Suppressor macrophage (primary cell): ENCODE results near the gene CHD6.

Experiments
- DNase-seq, 4 experiments: peaks; one replicate each; pipeline ENCODE4 v3.0.0-alpha.2; 2020 to 2022

CHD6 gene

DNA sequence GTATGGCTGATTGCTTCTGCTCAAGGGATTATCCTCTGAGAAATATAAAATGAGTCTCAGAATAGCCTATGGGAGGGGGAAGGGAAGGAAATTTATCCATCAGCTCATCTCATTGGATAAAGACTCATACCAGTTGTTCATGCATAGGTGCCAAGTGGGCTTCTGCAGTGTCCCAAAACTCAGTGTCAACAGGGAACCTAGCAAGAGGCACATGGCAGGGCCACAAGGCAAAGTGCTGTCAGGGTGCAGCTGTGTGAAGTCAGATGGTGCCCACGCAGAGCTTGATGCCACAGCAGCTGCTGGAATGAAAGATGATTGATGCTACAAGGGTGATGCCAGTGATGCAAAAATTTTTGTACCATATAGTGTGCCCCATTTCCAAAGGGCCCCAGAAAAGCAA lies 3.2 kb upstream of the CHD6 start:
- DNase-seq, result no peak

- DNase-seq, result no peak
These were observed 1.4 kb upstream of the CHD6 start for GRCh38 chr20:41619360-41620100.

GRCh38 chr20:41618807-41619311 lies 682 bp upstream of the CHD6 start:
- peak in 1 of 4 experiments; percentile 20 for DNase-seq

DNA sequence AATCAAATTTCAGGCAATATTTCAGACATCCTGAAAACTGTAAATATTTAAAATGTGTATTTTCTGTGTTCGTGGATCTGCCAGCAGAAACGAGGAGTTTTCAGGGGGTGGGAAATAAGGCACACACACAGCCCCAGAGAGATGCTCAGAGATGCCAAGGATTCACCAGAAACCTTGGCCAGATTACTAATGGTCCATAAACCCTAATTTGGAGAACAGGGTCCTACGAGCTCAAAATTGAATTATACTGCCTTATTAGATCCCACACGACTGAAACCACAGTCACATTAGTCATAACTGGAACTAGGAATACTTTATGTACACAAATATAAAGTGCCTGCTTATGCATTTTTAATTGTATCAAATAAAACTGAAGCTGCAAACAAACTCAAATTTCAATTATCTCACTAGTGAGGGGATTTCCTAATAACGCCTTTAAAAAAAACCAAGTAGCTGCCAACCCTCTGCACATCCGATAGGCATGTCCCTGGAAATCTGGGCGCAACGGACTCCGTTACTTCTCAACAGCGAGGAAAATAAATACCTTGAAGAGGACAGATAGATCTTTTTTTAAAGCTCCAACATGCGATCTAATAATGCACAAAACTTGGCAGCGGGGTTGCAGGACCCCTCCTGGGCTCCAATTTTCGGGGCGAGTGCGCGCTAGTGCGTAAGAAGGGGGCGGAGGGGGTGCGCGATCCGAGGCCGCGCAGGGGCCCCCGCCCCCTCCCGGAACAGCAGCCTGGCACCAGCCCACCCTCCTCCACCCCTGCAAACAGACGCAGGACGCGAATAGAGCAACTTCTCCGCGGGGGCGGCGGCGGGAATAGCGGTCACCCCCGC lies 897 bp downstream of the CHD6 start:
- DNase-seq, result peak in 3 of 4 experiments; percentile 32 to 63 (median 47)

GRCh38 chr20:41616228-41616627 lies 1.9 kb downstream of the CHD6 start:
- peak in 2 of 4 experiments; percentile 31 to 35 for DNase-seq

GRCh38 chr20:41615676-41616075 lies 2.5 kb downstream of the CHD6 start:
- no peak for DNase-seq

DNA sequence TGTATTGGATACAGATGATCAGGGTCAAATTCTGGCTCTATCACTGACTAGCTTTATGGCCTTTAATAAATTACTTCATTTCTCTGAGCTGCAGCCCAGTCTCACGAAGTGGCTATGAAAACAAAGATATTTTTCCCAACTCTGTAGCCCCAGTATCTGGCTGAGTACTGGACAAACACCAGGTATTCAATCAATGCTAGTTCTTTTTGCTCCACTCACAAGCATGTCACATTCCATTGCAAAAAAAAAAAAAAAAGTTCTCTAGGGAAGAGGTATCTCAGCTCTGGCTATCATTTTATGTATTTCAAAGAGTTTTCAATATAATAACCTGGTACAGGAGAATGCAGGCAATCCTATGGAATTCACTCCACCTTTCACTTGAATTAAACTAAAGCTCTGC lies 3.1 kb downstream of the CHD6 start:
- no peak for DNase-seq

- no peak for DNase-seq
These were observed 4.9 kb downstream of the CHD6 start for GRCh38 chr20:41613321-41613720.

- DNase-seq, result peak in 2 of 4 experiments; percentile 29 to 42
These were observed 8.7 kb downstream of the CHD6 start for GRCh38 chr20:41609474-41609873.

DNA sequence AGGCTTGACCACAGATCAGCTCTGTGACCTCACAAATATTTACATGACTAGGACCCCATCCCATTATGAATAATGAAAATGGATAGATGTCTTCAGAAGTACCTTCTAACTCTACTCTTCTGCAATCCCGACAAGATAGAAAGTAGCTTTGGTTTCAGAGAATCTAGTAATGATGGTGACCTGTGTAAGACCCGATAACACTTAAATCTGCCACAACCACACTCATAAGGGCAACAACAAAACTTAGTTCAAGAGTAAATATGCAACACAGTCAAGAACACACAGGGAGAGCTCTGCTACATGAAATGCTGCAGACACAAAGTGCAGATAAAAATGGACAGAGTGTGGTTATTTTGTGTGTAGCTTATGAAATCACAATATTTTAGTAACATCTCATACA lies 9.6 kb downstream of the CHD6 start:
- no peak for DNase-seq

GRCh38 chr20:41607791-41608190 lies 10.4 kb downstream of the CHD6 start:
- DNase-seq, result no peak

DNA sequence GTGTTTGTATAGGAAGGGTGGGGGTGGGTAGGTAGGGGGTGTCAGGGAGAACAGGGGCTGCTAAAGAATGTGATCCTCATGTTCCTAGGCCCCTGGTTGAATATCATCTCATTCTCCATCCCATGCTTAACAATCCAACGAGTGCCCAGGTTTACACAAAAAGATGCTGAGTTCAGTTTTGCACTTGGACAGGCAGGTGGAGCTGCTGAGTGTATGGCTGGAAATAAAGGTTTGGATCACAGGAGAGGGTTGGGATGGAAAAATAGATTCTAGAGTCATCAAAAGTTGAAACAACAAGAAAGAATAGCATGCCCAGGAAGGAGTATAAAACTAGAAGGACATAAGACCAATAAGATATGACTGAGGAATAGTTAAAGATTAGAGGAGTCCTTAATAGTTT lies 14.2 kb downstream of the CHD6 start:
- DNase-seq, result no peak

DNA sequence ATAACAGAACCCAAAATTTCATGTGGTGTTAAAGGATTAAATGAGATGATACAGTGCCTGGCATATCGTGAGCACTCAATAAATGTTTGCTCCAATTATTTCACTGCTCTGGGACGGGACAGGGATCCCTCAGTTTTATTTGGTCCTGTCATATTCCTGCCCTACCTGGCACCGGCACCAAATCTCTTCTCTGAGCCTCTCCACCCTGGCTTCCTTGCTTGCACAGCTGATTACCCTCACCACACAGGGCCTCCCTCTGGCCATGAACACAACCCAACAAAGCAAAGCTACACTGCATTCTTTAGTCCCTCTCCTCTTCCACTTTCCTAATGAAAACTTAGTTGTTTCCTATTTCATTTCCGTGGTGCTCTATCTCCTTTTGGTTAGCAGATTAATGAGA lies 16.4 kb downstream of the CHD6 start:
- DNase-seq, result no peak

DNA sequence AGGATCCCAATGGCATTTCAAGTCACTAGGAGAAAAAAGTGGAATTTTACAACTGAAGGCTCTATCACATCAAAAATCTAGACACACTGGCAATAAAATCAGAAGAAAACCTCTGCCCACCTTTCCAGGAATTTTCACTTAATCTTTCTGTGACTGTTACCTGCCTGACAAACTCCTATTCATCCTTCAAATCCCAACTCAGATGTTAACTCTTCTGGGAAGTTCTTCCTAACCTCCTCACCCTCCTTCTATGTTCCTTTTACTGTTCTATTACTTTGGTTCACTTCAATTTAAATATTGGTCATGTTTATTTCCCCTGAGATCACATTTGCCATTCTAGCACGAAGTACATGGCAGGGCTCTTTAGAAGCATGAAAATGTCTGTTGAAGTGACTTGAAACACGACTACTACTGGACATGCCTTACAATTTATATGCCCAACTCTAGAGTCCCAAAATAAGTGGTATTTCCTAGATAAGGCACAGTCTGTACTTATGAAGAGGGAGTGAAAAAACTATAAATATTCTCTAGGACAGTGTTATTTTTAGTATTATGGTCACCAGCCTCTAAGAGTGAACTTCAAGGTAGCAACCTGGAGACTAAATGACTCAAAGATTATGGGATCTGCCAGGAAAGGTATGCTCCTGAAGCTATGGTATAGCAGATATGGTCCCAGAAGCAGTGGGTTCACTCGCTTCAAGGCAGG lies 17.1 kb downstream of the CHD6 start:
- no peak for DNase-seq

DNA sequence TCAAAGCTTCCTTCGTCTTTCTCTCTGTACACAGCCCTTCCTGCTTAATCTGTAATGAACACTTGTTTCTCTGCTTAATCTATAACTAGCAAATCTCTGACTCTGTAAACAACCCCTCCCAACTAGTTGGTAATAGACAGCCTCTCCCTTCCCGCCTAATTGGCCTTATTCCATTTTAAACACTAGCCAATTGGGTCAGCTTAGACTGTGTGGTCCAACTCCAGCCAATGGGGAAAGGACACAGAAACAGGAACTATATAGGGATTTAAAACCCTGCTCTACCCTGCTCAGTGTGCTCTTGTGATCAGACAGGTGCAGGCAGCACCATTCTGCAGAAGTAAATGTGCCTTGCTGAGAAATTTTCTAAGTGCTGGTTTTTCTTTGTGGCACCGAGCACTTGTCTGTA lies 18.5 kb downstream of the CHD6 start:
- DNase-seq, result no peak

DNA sequence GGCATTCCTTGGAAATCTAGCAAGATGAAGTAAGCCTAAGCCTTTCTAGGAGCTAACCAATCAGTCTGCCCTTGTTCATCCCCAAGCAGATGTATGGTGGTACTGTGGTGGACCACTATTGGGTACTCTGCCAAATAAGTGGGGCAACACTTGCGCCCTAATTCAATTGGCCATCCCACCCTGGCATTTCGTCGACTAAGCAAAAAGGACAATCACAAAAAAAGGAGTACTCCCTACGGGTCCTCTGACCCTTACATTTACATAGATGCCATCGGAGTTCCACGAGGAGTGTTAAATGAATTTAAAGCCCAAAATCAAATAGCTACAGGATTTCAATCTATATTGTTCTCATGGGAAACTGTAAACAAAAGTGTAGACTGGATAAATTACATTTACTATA lies 19.5 kb downstream of the CHD6 start:
- DNase-seq, result no peak

DNA sequence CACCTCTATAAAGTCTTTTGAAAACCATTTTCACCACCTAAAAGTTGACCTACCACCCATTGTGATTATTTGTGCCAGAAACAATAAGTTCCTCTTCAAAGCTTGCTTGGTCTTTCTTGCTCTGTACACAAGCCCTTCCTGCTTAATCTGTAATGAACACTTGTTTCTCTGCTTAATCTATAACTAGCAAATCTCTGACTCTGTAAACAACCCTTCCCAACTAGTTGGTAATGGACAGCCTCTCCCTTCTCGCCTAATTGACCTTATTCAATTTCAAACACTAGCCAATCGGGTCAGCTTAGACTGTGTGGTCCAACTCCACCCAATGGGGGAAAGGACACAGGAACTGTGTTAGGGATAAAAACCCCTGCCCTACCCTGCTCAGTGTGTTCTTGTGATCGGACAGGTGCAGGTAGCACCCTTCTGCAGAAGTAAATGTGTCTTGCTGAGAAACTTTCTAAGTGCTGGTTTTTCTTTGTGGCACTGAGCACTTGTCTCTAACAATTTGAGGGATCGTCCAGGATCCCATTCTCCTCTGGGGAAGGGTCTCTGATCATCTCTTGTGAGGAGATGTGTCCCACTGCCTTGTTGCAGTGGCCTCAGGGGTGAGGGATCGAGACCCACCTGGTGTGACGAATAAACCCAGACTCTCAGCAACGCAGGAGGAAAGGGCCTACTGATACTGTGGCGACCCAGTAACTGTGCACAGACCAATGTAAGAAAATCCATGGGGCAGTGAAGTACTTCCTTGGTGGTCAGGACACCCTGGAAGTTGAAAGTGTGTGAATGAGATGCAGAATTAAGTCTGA lies 23.5 kb downstream of the CHD6 start:
- no peak for DNase-seq

GRCh38 chr20:41592516-41593216 lies 25.5 kb downstream of the CHD6 start:
- DNase-seq, result peak in 2 of 4 experiments; percentile 36 to 50

- DNase-seq, result no peak
These were observed 30.2 kb downstream of the CHD6 start for GRCh38 chr20:41587956-41588355.

DNA sequence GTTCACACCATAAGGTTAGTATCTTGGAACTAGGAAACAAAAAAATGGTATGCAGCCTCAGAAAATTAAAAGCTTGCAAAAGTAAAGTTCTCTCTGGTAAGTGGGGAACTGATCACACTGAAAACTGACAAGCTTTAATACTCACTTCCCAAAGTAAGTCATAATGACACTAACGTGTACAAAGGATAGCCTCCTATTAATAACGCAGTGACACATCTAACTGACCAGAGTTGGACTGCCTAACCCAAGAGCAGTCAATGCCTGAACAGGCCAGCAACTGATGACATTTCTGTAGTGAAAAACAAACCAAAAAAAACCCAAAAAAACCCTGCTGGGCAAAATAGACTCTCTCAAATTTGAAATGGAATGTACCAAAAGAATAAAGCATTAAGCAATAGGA lies 30.7 kb downstream of the CHD6 start:
- no peak for DNase-seq

DNA sequence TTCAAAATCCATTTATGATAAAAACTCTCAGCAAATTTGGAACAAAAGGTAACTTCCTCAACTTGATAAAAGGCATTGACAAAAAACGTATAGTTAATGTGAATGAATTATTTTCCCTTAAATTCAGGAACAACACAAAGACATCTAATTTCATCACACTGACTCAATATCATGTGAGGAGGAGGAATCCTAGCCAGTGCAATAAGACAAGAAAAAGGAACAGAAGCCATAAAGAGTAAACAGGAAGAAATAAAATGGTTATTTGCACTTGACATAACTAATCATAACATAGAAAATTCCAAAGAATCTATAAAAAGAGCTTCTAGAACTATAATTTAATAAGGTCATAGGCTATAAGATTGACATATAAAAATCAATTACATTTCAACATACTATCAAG lies 31.4 kb downstream of the CHD6 start:
- peak in 2 of 4 experiments; percentile 48 to 52 for DNase-seq

- no peak for DNase-seq
These were observed 37.8 kb downstream of the CHD6 start for GRCh38 chr20:41580350-41580749.
